Mesenteric fat pad (tissue), 1 donor: ENCODE data around the gene TTC32. TPM values are rescaled to one million over a fixed set of nuclear protein-coding genes. Genes with fewer than 3 reads are reported as not detected.
"Not testable (repeated sequence)": the region's sequence is repeated elsewhere in the genome, so short reads cannot be mapped to it uniquely, and the experiment has no call there.

ENCODE experiments used
- DNase-seq: peaks from one replicate; pipeline ENCODE4 v3.0.0-alpha.2; 2020; ENCODE audit warnings: low spot score
- long read RNA-seq: library from polyadenylated mRNA; unstranded; transcript quantifications from one replicate; pipeline ENCODE4 v2.0.0, GENCODE V29; 2020
- total RNA-seq: library from RNA; stranded (reverse); fragmentation: NEBNext Ultra II Directional; extraction: Animal tissue kit (Norgen Biotek cat#: 25700); gene quantifications from one replicate; pipeline ENCODE4 v1.2.1, GENCODE V29; 2021
- donor health status: DM: yes; HTN: yes; CAD: no.

Gene TTC32
- 8.6 TPM for total RNA-seq
- long read RNA-seq, partial matches to known transcripts, result 0 of 1 reads
- long read RNA-seq, other reads (novel, unspliced or antisense), result 0 of 1 reads

- DNase-seq, result peak; percentile 97
These were observed at the start of gene TTC32 for GRCh38 chr2:19901442-19902215. Gene TTC32, minus strand, starts transcription at chr2:19901983. Its CDS starts 129 bp downstream, at chr2:19901854.

GRCh38 chr2:19949071-19949470, 47.3 kb upstream of the TTC32 start:
- DNase-seq, result no peak

- no peak for DNase-seq
These were observed 45.6 kb upstream of the TTC32 start for GRCh38 chr2:19947184-19947940.

GRCh38 chr2:19944205-19944845, 42.5 kb upstream of the TTC32 start:
- no peak for DNase-seq

- DNase-seq, result no peak
These were observed 41.4 kb upstream of the TTC32 start for GRCh38 chr2:19943189-19943588.

GRCh38 chr2:19942199-19942598, 40.4 kb upstream of the TTC32 start:
- no peak for DNase-seq

GRCh38 chr2:19937004-19937403, 35.2 kb upstream of the TTC32 start:
- no peak for DNase-seq

- DNase-seq, result no peak
These were observed 34.4 kb upstream of the TTC32 start for GRCh38 chr2:19936203-19936602.

GRCh38 chr2:19933351-19933981, 31.7 kb upstream of the TTC32 start:
- no peak for DNase-seq

GRCh38 chr2:19932928-19933327, 31.1 kb upstream of the TTC32 start:
- no peak for DNase-seq

- no peak for DNase-seq
These were observed 27.4 kb upstream of the TTC32 start for GRCh38 chr2:19929226-19929625.

- DNase-seq, result not testable (repeated sequence)
These were observed 26.0 kb upstream of the TTC32 start for GRCh38 chr2:19927816-19928215.

GRCh38 chr2:19924526-19924925, 22.7 kb upstream of the TTC32 start:
- DNase-seq, result not testable (repeated sequence)

GRCh38 chr2:19922188-19922587, 20.4 kb upstream of the TTC32 start:
- not testable (repeated sequence) for DNase-seq

GRCh38 chr2:19916385-19916950, 14.7 kb upstream of the TTC32 start:
- no peak for DNase-seq

GRCh38 chr2:19914266-19914975, 12.6 kb upstream of the TTC32 start:
- no peak for DNase-seq

GRCh38 chr2:19911808-19912509, 10.2 kb upstream of the TTC32 start:
- DNase-seq, result no peak

- no peak for DNase-seq
These were observed 495 bp upstream of the TTC32 start for GRCh38 chr2:19902216-19902740.

GRCh38 chr2:19900931-19901441, 797 bp downstream of the TTC32 start:
- no peak for DNase-seq
